ENCODE results near the gene MYL12B.
"Not testable (repeated sequence)": the region's sequence is repeated elsewhere in the genome, so short reads cannot be mapped to it uniquely, and the experiment has no call there.

MYL12B gene

DNA sequence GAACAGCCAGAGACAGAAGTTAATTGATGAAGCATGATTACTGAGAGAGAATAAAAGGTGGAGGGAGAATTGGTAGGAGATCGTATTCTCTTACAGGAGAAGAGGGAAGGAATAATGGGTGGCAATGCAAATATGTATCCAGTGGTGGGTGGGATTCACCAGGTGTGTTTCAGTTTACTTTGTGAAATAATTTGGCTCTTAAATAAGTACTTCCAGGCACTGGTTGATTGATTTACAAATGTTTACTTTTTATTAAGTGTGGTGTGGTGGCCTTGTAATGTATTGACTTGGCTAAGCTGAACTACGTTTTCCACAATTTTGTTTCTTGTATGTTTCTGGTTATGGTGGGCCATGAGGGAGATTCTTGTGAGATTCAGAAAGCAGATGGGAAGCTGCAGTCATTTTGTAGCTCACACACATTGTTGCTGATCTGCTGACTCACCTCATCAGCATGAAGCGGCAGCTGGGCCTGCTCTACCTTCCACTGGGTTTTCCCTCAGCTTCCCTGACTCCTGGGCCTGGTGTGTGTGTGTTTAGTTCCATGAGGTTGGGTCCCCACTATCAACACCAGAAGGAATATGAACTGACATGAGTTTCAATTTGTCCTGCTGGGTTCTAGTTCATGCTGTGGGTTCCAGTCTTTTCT is 32.6 kb downstream of the MYL12B start:
- DNase-seq (ENCODE audit: low read depth in 1 of 2, low spot score in 1 of 2) = no peak

DNA sequence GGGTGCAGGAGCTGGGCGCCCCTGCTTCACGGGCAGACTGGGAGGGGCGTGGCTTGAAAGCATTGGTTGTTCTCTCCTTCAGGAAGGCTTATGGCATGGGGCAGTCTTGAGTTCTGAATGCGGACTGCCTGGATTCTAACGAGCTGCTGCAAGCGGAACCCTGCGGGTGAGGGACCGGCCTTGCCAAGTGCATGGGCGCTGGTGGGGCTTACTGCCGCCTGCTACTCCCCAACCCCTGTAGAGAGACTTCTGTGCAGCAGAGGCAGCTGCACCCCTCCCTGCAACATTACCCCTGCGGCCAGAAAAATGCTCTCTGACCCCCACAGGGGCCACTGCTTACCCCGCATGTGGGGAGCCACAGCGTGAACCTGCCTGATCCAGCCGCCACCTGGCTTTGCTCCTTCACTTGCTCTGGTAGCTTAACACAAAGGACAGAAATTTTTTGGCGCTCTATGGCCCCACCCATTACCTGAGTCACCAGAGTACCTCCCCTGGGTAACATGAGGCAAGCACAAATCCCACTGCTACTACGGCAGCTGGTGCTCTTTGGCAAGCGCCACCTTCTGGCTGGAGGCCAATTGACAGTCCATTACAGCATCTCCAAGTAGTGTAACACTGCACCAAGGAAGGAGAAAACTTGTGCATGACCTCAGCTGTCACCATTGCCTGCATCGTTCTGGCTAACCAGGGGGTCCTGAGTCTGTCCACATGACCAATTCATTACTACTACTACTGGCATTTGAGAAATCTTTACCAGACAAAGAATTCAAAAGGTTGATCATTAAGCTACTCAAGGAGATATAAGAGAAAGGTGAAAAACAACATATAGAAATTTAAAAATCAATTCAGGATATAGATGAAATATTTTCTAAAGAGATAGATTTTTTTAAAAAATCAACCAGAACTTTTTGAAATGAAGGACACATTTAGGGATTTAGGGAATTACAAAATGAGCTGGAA is 35.4 kb downstream of the MYL12B start:
- DNase-seq (ENCODE audit: low read depth in 1 of 2, low spot score in 1 of 2) = peak; percentile 85 to 87

DNA sequence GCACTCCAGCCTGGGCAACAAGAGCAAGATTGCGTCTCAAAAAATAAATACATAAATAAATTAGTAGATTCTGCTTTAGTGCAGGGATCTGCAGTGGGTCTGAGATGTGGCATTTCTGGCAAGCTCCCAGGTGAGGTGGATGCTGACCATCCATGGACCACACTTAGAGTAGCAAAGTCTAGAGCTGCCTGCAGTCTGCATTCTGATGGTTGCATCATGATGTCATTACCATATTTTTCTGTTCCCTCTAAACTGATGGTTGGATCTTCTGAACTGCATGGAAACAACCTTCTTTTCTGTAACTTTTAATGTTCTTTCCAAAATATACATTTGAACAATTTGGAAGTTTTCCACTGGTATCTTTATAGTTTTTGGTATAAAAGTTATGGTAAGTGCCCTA is 42.9 kb downstream of the MYL12B start:
- DNase-seq (ENCODE audit: low read depth in 1 of 2, low spot score in 1 of 2) = no peak

DNA sequence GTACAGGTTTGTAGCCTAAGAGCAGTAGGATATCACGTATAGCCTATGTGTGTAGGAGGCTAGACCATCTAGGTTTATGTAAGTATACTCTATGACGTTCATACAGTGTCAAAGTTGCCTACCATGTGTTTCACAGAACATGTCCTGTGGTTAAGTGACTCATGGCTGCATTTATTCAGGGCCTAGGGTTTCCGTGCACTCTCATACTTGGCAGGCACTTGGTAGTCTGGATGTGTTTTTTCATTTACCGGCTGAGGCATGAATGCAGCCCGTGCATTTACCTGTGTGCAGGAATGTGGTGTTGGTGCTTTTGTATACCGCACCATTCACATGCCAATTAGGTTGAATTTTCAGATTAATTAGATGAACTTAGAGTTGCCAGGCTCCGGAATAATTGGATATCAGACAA is 43.4 kb downstream of the MYL12B start:
- DNase-seq (ENCODE audit: low read depth in 1 of 2, low spot score in 1 of 2) = no peak

GRCh38 chr18:3305933-3306332 is 44.0 kb downstream of the MYL12B start:
- no peak for DNase-seq (ENCODE audit: low read depth in 1 of 2, low spot score in 1 of 2)

GRCh38 chr18:3306391-3306790 is 44.5 kb downstream of the MYL12B start:
- no peak for DNase-seq (ENCODE audit: low read depth in 1 of 2, low spot score in 1 of 2)

DNA sequence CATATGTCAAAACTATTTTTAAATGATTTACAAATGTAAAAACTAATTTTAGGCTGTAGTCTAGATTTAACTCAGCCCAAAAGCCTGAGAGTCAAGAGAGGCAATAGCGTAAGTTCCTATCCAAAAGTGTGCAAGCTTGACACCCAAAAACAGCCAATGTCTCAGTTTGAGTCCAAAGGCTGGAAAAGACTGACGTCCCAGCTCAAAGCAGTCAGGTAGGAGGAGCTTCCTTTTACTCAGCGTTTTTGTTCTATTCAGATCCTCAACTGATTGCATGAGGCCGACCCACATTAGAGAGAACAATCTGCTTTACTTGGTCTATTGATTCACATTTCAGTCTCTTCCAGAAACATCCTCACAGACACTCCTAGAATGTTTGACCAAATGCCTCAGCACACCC is 51.8 kb downstream of the MYL12B start:
- no peak for DNase-seq (ENCODE audit: low read depth in 1 of 2, low spot score in 1 of 2)

- DNase-seq (ENCODE audit: low read depth in 1 of 2, low spot score in 1 of 2) = not testable (repeated sequence)
These were observed 53.4 kb downstream of the MYL12B start for GRCh38 chr18:3315344-3315743.

DNA sequence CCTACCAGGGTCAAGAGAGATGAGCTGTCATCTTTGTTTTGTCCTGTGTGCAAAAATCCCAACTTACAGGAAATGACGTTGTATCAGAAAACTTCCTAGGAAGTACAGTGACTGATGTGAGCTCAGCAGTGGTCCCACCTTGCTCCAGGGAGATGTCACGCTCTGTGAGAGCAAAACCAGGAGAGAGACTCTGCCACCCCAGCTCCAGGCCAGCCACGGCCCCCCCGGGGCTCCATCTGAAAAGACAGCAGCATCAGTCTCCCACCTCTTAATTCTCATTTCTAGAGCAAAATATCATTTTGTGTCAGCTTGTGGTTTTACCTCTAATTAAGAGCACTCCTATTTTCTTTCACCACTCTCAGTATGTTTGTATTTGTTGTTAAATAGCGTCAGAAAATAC is 57.5 kb downstream of the MYL12B start:
- no peak for DNase-seq (ENCODE audit: low read depth in 1 of 2, low spot score in 1 of 2)

DNA sequence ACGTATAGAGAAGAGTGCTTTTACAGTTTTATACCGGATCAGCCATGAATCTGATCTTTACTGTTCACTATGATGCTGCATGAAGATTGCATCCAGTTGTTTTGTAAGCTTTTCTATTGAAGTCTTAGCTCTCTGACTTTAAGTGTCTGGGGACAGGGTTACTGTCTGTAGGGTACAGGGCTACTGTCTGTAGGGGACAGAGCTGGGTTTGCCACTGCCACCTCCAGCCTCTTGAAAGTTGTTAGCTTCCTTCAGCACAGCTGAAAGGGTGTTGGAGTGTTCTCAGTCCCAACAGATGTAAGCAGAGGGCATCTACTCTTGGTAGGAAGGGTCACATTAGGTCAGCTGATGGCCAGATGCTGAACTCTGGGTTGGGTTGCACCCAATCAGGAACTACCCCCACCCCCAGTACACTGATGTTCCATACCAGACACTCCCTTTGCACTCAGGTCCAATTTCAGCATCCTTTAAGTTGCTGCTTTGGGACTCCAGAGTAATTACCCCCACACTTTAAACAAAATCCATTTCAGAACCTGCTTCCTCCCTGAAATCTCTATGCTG is 58.0 kb downstream of the MYL12B start:
- DNase-seq (ENCODE audit: low read depth in 1 of 2, low spot score in 1 of 2) = no peak

DNA sequence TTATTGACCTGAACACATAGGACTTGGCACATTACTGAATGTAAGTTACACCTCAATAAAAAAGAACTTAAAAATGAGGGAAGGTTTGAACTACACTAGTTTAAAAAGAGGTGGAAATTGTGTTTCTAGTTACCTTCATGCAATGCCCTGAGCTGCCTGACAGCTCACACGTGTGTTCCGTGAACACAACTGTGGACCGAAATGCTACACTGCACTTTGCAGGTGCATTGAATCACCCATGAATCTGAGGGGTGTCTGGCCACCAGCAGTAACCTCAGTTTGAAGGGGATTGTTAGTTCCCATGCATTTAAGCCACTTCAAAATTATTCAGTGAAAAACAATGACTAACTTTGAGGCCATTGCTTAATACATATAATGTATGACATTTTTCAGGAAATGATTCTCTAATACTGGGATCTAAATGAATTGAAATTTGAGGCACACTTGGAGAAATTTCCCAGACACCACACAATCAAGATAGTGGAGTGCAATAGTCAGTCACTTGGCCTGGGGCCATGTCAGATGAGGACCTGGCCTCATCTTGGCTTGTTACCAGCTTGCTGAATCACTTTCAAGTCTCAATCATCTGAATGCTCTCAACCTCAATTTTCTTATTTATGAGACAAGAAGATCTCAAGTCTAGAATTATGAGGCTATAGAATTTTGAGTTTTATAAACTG is 59.3 kb downstream of the MYL12B start:
- no peak for DNase-seq (ENCODE audit: low read depth in 1 of 2, low spot score in 1 of 2)

DNA sequence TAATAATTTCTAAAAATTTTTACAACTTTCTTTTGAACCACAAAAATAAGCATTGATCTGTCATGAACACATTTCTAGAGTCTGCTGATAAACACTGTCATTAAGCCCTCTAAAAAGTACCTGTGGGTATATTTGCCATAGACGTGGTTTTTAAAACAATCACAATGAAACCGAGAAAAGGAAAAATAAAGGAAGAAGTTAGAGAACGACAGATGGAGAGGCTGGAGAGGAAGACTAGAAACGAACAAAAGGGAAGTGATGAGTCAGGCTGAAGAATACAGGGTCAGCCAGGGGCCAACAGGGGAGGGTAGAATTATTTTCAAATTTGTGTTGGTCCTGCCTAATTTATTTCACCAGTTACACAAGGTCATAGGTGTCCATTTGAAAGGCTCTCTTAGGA is 62.0 kb downstream of the MYL12B start:
- no peak for DNase-seq (ENCODE audit: low read depth in 1 of 2, low spot score in 1 of 2)

All from stimulated activated CD4-positive, alpha-beta T cell treated with anti-CD3 and anti-CD28 coated beads, Interleukin-15, amount 100 ng/mL, for 1 hour (primary cell).